Measurements from ENCODE around the gene AAGAB. TPM values are rescaled to one million over a fixed set of nuclear protein-coding genes. Genes with fewer than 3 reads are reported as not detected.
A peak's percentile ranks its signal among the peaks of the same experiment; 100 is the strongest.
"Not testable (repeated sequence)": the region's sequence is repeated elsewhere in the genome, so short reads cannot be mapped to it uniquely, and the experiment has no call there.

AAGAB gene
- 42.8 TPM for polyA plus RNA-seq (2013, experiment 1 of 2; ENCODE audit: insufficient read length)
- polyA plus RNA-seq (2013, experiment 2 of 2; ENCODE audit: insufficient read length) = 37.7 TPM

GRCh38 chr15:67254238-67255175 lies at the start of gene AAGAB, which contains the start of gene IQCH:
Gene AAGAB (minus strand): TSS chr15:67254661. CDS start chr15:67254631, 30 bp downstream.
Gene IQCH (plus strand): TSS chr15:67254786. CDS start chr15:67254897, 111 bp downstream.
- DNase-seq = peak; percentile 98

- DNase-seq = peak; percentile 14
These were observed 49.3 kb upstream of the AAGAB start for GRCh38 chr15:67303490-67304363.

- DNase-seq = no peak
These were observed 46.0 kb upstream of the AAGAB start for GRCh38 chr15:67300266-67301025.

- no peak for DNase-seq
These were observed 42.2 kb upstream of the AAGAB start for GRCh38 chr15:67296684-67297083.

GRCh38 chr15:67296188-67296587 lies 41.7 kb upstream of the AAGAB start:
- no peak for DNase-seq

- no peak for DNase-seq
These were observed 35.9 kb upstream of the AAGAB start for GRCh38 chr15:67290319-67290718.

GRCh38 chr15:67286400-67286799 lies 31.9 kb upstream of the AAGAB start:
- DNase-seq = not testable (repeated sequence)

GRCh38 chr15:67285625-67286024 lies 31.2 kb upstream of the AAGAB start:
- not testable (repeated sequence) for DNase-seq

- DNase-seq = no peak
These were observed 27.3 kb upstream of the AAGAB start for GRCh38 chr15:67281714-67282113.

GRCh38 chr15:67280217-67280616 lies 25.8 kb upstream of the AAGAB start:
- no peak for DNase-seq

GRCh38 chr15:67276666-67277065 lies 22.2 kb upstream of the AAGAB start:
- no peak for DNase-seq

- DNase-seq = no peak
These were observed 19.8 kb upstream of the AAGAB start for GRCh38 chr15:67274236-67274635.

GRCh38 chr15:67267951-67268941 lies 13.8 kb upstream of the AAGAB start:
- DNase-seq = no peak

- DNase-seq = no peak
These were observed 13.0 kb upstream of the AAGAB start for GRCh38 chr15:67267440-67267839.

GRCh38 chr15:67266870-67267269 lies 12.4 kb upstream of the AAGAB start:
- no peak for DNase-seq

GRCh38 chr15:67259806-67260205 lies 5.3 kb upstream of the AAGAB start:
- DNase-seq = no peak

GRCh38 chr15:67259379-67259778 lies 4.9 kb upstream of the AAGAB start:
- no peak for DNase-seq

GRCh38 chr15:67258412-67258811 lies 4.0 kb upstream of the AAGAB start:
- DNase-seq = not testable (repeated sequence)

- no peak for DNase-seq
These were observed 1.6 kb upstream of the AAGAB start for GRCh38 chr15:67256051-67256450.

GRCh38 chr15:67253549-67254237 lies 768 bp downstream of the AAGAB start:
- peak; percentile 11 for DNase-seq
